ENCODE measurements around the gene DDX42.
"Not testable (repeated sequence)": the region's sequence is repeated elsewhere in the genome, so short reads cannot be mapped to it uniquely, and the experiment has no call there.

The DDX42 gene

GRCh38 chr17:63783522-63783921 is 9.6 kb downstream of the DDX42 start:
- no peak for DNase-seq

GRCh38 chr17:63785556-63785955 is 11.6 kb downstream of the DDX42 start:
- DNase-seq = no peak

GRCh38 chr17:63786117-63786516 is 12.1 kb downstream of the DDX42 start:
- DNase-seq = no peak

GRCh38 chr17:63786971-63787711 is 13.2 kb downstream of the DDX42 start:
- no peak for DNase-seq

- DNase-seq = no peak
Observed at GRCh38 chr17:63790057-63790456, 16.1 kb downstream of the DDX42 start.

- DNase-seq = no peak
Observed at GRCh38 chr17:63792055-63792729, 18.2 kb downstream of the DDX42 start.

- DNase-seq = not testable (repeated sequence)
Observed at GRCh38 chr17:63796375-63796774, 22.4 kb downstream of the DDX42 start.

GRCh38 chr17:63798572-63799106 is 24.7 kb downstream of the DDX42 start:
- DNase-seq = no peak

- DNase-seq = no peak
Observed at GRCh38 chr17:63800783-63801182, 26.8 kb downstream of the DDX42 start.

GRCh38 chr17:63804328-63804727 is 30.4 kb downstream of the DDX42 start:
- no peak for DNase-seq

- no peak for DNase-seq
Observed at GRCh38 chr17:63805591-63805990, 31.6 kb downstream of the DDX42 start.

- no peak for DNase-seq
Observed at GRCh38 chr17:63809970-63810369, 36.0 kb downstream of the DDX42 start.

GRCh38 chr17:63816123-63816522 is 42.2 kb downstream of the DDX42 start:
- no peak for DNase-seq

GRCh38 chr17:63816669-63817068 is 42.7 kb downstream of the DDX42 start:
- no peak for DNase-seq

GRCh38 chr17:63817736-63818385 is 43.9 kb downstream of the DDX42 start:
- no peak for DNase-seq

GRCh38 chr17:63819131-63819530 is 45.2 kb downstream of the DDX42 start:
- DNase-seq = no peak

- DNase-seq = no peak
Observed at GRCh38 chr17:63819585-63820537, 45.9 kb downstream of the DDX42 start.

- DNase-seq = no peak
Observed at GRCh38 chr17:63820963-63821561, 47.1 kb downstream of the DDX42 start.

GRCh38 chr17:63821804-63822203 is 47.8 kb downstream of the DDX42 start:
- DNase-seq = no peak

GRCh38 chr17:63822537-63822936 is 48.6 kb downstream of the DDX42 start:
- no peak for DNase-seq

GRCh38 chr17:63823659-63824331 is 49.8 kb downstream of the DDX42 start:
- DNase-seq = no peak

GRCh38 chr17:63824362-63824761 is 50.4 kb downstream of the DDX42 start:
- no peak for DNase-seq
